Measurements from ENCODE around the gene PLPPR1. TPM values are rescaled to one million over a fixed set of nuclear protein-coding genes. Genes with fewer than 3 reads are reported as not detected.
"Not testable (repeated sequence)": the region's sequence is repeated elsewhere in the genome, so short reads cannot be mapped to it uniquely, and the experiment has no call there.

PLPPR1 gene
- total RNA-seq, 1 donor from 2014 or later = 2.9 TPM

- DNase-seq (ENCODE audit: low spot score) = no peak
Observed at GRCh38 chr9:101275769-101276250, 247.3 kb downstream of the PLPPR1 start.

- not testable (repeated sequence) for DNase-seq (ENCODE audit: low spot score)
Observed at GRCh38 chr9:101291043-101291442, 262.5 kb downstream of the PLPPR1 start.

- DNase-seq (ENCODE audit: low spot score) = no peak
Observed at GRCh38 chr9:101299901-101300300, 271.4 kb downstream of the PLPPR1 start.

GRCh38 chr9:101307051-101307450 lies 278.5 kb downstream of the PLPPR1 start:
- DNase-seq (ENCODE audit: low spot score) = no peak

- peak; percentile 70 for DNase-seq (ENCODE audit: low spot score)
Observed at GRCh38 chr9:101307524-101308213, 279.1 kb downstream of the PLPPR1 start.

GRCh38 chr9:101309139-101309538 lies 280.6 kb downstream of the PLPPR1 start:
- no peak for DNase-seq (ENCODE audit: low spot score)

GRCh38 chr9:101311191-101311590 lies 282.7 kb downstream of the PLPPR1 start:
- DNase-seq (ENCODE audit: low spot score) = no peak

- peak; percentile 83 for DNase-seq (ENCODE audit: low spot score)
Observed at GRCh38 chr9:101311758-101312420, 283.4 kb downstream of the PLPPR1 start.

GRCh38 chr9:101312661-101313060 lies 284.1 kb downstream of the PLPPR1 start:
- no peak for DNase-seq (ENCODE audit: low spot score)

- DNase-seq (ENCODE audit: low spot score) = no peak
Observed at GRCh38 chr9:101315112-101315450, 286.6 kb downstream of the PLPPR1 start.

- no peak for DNase-seq (ENCODE audit: low spot score)
Observed at GRCh38 chr9:101317735-101318134, 289.2 kb downstream of the PLPPR1 start.

GRCh38 chr9:101323129-101323528 lies 294.6 kb downstream of the PLPPR1 start:
- DNase-seq (ENCODE audit: low spot score) = no peak

- DNase-seq (ENCODE audit: low spot score) = no peak
Observed at GRCh38 chr9:101324245-101324804, 295.8 kb downstream of the PLPPR1 start.

- DNase-seq (ENCODE audit: low spot score) = no peak
Observed at GRCh38 chr9:101325053-101325452, 296.5 kb downstream of the PLPPR1 start.

GRCh38 chr9:101326035-101326434 lies 297.5 kb downstream of the PLPPR1 start:
- no peak for DNase-seq (ENCODE audit: low spot score)

- peak; percentile 10 for DNase-seq (ENCODE audit: low spot score)
Observed at GRCh38 chr9:101326501-101326900, 298.0 kb downstream of the PLPPR1 start.

- not testable (repeated sequence) for DNase-seq (ENCODE audit: low spot score)
Observed at GRCh38 chr9:101327422-101327909, 298.9 kb downstream of the PLPPR1 start.

- no peak for DNase-seq (ENCODE audit: low spot score)
Observed at GRCh38 chr9:101332362-101332761, 303.8 kb downstream of the PLPPR1 start.

- no peak for DNase-seq (ENCODE audit: low spot score)
Observed at GRCh38 chr9:101333490-101333889, 305.0 kb downstream of the PLPPR1 start.

- DNase-seq (ENCODE audit: low spot score) = no peak
Observed at GRCh38 chr9:101333926-101334702, 305.6 kb downstream of the PLPPR1 start.

- DNase-seq (ENCODE audit: low spot score) = no peak
Observed at GRCh38 chr9:101336091-101336490, 307.6 kb downstream of the PLPPR1 start.

GRCh38 chr9:101337237-101337636 lies 308.7 kb downstream of the PLPPR1 start:
- DNase-seq (ENCODE audit: low spot score) = no peak
